GM19455 (cell line): ENCODE data around the gene IBTK.
"Not testable (repeated sequence)": the region's sequence is repeated elsewhere in the genome, so short reads cannot be mapped to it uniquely, and the experiment has no call there.

Source experiments
- ATAC-seq: cut with Tn5 transposase; IDR thresholded peaks from one replicate; pipeline ENCODE4 v1.9.1; 2021; ENCODE audit not compliant: unreplicated experiment

Gene IBTK

GRCh38 chr6:82178077-82178758 lies 69.3 kb downstream of the IBTK start:
- ATAC-seq = no peak

DNA sequence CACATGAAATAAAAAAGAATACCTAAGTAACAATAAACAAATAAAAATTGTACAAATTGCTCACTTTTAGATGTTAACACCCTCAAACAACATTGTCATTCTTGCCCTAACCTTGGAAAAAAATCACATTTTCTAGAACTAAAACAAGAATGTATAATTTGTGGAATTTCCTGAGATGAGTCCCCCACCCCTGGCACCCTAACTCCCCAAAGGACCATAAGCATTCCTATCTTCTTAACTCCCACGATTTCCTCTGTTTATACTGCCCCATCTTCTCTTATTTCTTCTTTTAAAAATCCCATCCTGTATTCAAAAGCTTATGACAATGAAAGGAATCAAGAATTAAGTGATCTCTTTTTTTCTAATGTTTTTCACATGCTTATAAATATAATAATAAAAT lies 70.9 kb downstream of the IBTK start:
- no peak for ATAC-seq

- ATAC-seq = no peak
Observed at GRCh38 chr6:82172594-82172993, 75.0 kb downstream of the IBTK start.

- ATAC-seq = no peak
Observed at GRCh38 chr6:82169138-82169876, 78.2 kb downstream of the IBTK start.

- no peak for ATAC-seq
Observed at GRCh38 chr6:82166493-82166892, 81.1 kb downstream of the IBTK start.

DNA sequence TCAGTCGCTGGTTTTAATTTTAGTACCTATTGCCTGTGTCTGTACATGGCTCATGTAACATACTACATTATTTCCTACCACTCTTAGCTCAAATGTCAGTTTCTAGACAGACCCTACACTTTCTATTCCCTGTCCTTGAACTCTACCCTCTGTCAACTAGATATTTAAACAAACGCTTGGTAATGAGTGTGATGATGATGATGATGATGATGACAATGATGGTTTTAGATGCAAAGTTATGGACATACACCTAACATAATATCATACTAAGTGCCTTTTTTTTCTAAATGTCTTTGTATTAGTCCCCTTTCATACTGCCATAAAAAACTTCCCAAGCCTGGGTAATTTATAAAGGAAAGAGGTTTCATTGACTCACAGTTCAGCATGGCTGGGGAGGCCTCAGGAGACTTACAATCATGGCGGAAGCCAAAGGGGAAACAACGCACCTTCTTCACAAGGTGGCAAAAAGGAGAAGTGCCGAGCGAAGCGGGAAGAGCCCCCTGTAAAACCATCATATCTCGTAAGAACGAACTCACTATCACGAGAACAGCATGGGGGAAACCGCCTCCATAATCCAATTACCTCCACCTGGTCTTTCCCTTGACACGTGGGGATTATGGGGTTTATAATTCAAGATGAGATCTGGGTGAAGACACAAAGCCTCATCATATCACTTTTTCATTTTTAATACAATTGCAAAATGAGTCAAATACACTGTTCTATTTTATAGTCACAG lies 87.1 kb downstream of the IBTK start:
- ATAC-seq = no peak

DNA sequence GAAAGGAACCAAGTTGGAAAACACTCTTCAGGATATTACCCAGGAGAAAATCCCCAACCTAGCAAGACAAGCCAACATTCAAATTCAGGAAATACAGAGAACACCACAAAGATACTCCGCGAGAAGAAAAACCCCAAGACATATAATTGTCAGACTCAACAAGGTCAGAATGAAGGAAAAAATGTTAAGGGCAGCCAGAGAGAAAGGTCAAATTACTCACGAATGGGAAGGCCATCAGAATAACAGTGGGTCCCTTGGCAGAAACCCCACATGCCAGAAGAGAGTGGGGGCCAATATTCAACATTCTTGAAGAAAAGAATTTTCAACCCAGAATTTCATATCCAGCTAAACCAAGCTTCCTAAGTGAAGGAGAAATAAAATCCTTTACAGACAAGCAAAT lies 94.8 kb downstream of the IBTK start:
- not testable (repeated sequence) for ATAC-seq

DNA sequence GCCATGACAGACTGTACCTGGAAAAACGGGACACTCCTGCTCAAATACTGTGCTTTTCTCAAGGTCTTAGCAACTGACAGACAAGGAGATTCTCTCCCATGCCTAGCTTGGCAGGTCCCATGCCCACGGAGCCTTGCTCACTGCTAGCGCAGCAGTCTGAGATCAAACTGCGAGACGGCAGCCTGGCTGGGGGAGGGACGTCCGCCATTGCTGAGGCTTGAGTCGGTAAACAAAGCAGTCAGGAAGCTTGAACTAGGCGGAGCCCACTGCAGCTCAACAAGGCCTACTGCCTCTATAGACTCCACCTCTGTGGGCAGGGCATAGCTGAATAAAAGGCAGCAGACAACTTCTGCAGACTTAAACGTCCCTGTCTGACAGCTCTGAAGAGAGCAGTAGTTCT lies 96.4 kb downstream of the IBTK start:
- not testable (repeated sequence) for ATAC-seq

DNA sequence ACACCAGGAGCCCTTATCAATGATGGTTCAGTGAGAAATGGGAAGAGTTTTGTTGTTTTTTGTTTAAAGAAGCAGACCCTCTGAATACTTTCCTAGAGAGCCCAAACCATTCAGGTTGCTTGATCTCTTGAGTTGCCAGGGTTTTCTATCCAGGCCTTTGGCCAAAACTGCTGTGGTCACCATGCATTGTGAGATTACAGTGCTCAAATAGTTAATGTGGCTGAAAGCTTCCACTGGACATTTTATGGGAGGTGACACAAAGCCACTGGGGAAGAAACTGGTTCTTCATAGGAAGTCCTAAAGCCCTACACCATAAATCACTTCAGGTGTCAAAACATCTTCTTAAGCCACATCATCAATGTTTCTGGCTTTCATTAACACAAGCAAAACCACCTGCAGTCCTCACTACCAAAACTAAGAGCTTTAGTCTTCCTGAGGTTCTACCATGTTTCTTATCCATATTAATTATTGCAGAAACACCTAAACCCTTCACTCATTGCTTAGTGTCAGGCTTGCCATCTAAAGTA lies 101.6 kb downstream of the IBTK start:
- no peak for ATAC-seq

DNA sequence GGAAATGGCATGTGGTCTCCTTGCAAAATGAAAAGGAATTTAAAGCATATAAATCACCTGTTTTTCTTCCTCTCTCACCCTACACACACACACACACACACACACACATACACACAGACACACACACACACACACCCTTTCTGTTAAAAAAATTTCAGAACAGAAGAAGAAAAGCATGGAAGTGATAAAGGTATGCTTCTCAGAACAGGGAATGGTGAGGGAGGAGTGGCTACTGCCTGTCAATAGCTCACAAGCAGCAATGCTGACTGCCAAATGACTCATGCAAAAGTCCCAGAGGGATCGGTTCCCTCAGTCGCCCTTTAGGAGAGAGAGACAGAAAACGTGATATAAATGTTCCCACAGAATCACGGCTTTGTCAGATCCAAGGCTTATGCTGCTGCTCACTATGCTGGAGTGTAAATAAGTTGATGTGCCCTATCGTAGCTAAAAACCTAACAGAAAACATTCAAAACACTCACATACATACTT lies 102.6 kb downstream of the IBTK start:
- no peak for ATAC-seq

GRCh38 chr6:82144007-82144851 lies 103.3 kb downstream of the IBTK start:
- peak; percentile 63 for ATAC-seq

GRCh38 chr6:82143041-82143481 lies 104.5 kb downstream of the IBTK start:
- ATAC-seq = no peak

- ATAC-seq = no peak
Observed at GRCh38 chr6:82142524-82142923, 105.0 kb downstream of the IBTK start.

- ATAC-seq = no peak
Observed at GRCh38 chr6:82138075-82138791, 109.3 kb downstream of the IBTK start.

- ATAC-seq = no peak
Observed at GRCh38 chr6:82131441-82131840, 116.1 kb downstream of the IBTK start.

DNA sequence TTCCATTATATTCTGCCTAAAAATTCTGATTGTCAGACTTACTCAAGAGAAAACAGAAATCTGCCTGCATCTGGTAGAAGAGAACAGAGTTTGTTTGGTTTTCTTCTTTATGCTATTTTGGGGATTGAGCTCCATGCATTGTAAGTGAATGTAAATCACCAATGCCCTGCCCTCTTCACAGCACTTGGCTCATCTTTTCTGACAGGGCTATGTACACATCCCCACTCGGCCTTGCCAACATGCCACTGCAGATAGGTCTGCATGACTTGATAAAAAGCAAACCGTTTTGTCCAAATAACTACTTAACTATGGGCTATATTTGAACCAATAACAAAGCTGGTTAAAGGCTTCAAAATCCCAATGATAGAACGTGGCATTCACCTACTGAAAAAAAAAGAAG lies 117.7 kb downstream of the IBTK start:
- ATAC-seq = no peak

DNA sequence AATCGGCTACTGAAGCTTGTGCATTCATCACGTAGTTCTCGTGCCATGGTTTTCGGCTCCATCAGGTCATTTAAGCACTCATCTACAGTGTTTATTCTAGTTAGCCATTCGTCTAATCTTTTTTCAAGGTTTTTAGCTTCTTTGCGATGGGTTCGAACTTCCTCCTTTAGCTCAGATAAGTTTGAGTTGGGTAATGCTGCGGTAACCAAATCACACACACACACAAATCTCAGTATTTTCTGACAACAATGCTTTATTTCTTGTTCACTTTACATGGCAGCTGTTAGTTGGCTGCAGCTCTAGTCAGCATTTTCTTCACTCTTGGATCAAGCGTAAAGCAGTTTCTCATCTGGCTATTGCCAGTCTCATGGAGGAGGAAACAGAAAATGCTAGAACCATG lies 118.6 kb downstream of the IBTK start:
- not testable (repeated sequence) for ATAC-seq

GRCh38 chr6:82123632-82124031 lies 123.9 kb downstream of the IBTK start:
- ATAC-seq = no peak
